ENCODE measurements around the gene CCDC78.
A peak's percentile ranks its signal among the peaks of the same experiment; 100 is the strongest.

Gene CCDC78

GRCh38 chr16:710500-711075, 15.7 kb downstream of the CCDC78 start:
- DNase-seq (ENCODE audit: low spot score) = no peak

GRCh38 chr16:709566-710499, 16.4 kb downstream of the CCDC78 start:
- peak; percentile 73 for DNase-seq (ENCODE audit: low spot score)

GRCh38 chr16:708959-709358, 17.3 kb downstream of the CCDC78 start:
- DNase-seq (ENCODE audit: low spot score) = no peak

GRCh38 chr16:708019-708418, 18.2 kb downstream of the CCDC78 start:
- DNase-seq (ENCODE audit: low spot score) = no peak

- no peak for DNase-seq (ENCODE audit: low spot score)
Measured at GRCh38 chr16:707062-707538, 19.1 kb downstream of the CCDC78 start.

- DNase-seq (ENCODE audit: low spot score) = no peak
Measured at GRCh38 chr16:706189-707061, 19.8 kb downstream of the CCDC78 start.

GRCh38 chr16:705431-706188, 20.6 kb downstream of the CCDC78 start, which contains the start of gene FBXL16:
TSS of gene FBXL16 (minus strand) at chr16:705801. CDS start at chr16:697405, 8,396 bp downstream.
- DNase-seq (ENCODE audit: low spot score) = no peak

GRCh38 chr16:704552-705380, 21.5 kb downstream of the CCDC78 start:
- no peak for DNase-seq (ENCODE audit: low spot score)

GRCh38 chr16:704047-704446, 22.2 kb downstream of the CCDC78 start:
- DNase-seq (ENCODE audit: low spot score) = no peak

GRCh38 chr16:703406-703805, 22.8 kb downstream of the CCDC78 start:
- no peak for DNase-seq (ENCODE audit: low spot score)

GRCh38 chr16:702341-702740, 23.9 kb downstream of the CCDC78 start:
- no peak for DNase-seq (ENCODE audit: low spot score)

- no peak for DNase-seq (ENCODE audit: low spot score)
Measured at GRCh38 chr16:700684-701584, 25.3 kb downstream of the CCDC78 start.

GRCh38 chr16:698911-699671, 27.2 kb downstream of the CCDC78 start:
- no peak for DNase-seq (ENCODE audit: low spot score)

GRCh38 chr16:695355-696089, 30.7 kb downstream of the CCDC78 start:
- no peak for DNase-seq (ENCODE audit: low spot score)

- no peak for DNase-seq (ENCODE audit: low spot score)
Measured at GRCh38 chr16:694863-695354, 31.3 kb downstream of the CCDC78 start.

GRCh38 chr16:694187-694862, 31.9 kb downstream of the CCDC78 start:
- DNase-seq (ENCODE audit: low spot score) = no peak

- DNase-seq (ENCODE audit: low spot score) = no peak
Measured at GRCh38 chr16:693766-694165, 32.5 kb downstream of the CCDC78 start.
